ENCODE data around the gene KCNH8.

Gene KCNH8

DNA sequence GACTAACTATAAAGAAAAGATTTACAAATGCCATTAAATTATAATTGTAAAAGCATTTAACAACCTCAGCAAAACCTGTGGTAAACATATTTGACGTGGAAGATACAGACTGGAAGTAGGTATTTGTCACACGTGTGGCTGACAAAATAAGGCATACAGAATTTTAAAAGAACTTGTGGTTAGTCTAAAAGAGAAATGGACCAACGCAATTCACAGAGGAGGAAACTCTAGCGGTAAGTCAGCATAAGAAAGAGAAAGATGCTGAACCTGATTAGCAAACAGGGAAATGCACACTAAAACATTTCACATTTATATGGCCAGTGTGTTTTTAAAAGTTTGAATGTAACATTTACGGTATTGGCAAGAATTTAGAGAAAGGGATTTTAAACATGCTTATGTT is 35.3 kb downstream of the KCNH8 start:
- WGBS = 78% methylated on average over 5 of the region's 5 CpGs

DNA sequence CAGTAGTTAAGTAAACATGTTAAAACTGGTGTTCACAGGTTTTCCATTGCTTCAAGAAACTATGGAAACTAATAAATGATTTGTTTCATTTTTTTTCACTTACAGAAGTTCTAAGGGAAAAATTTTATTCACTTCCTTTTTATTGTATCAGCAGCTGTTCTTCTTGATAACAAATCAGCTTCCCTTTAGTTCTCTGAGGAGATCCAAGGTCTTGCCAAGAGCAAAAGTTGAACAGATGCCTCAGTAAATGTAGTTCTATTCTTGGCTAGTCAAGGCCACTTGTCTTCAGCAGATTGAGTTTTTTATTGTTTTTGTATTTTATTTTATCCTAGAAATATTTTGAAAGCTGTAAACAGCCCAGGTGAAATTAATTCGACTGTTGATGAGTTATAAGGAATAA is 41.8 kb downstream of the KCNH8 start:
- H3K4me3 ChIP-seq (ENCODE audit: low read length) = no peak overlapping the region
- H3K4me1 ChIP-seq (ENCODE audit: insufficient read depth, low read length) = no peaks in the 10 kb centered on the region; the same call in 1 of the 2 replicates
- H3K9ac ChIP-seq (ENCODE audit: low read depth, low read length) = no peak overlapping the region
- WGBS = 90% methylated on average over 1 of the region's 1 CpG
- no peaks in the 10 kb centered on the region for H3K27me3 ChIP-seq (ENCODE audit: insufficient read depth, low read length)
- H3K36me3 ChIP-seq (ENCODE audit: insufficient read depth, low read length) = no peaks in the 10 kb centered on the region
- H3K27ac ChIP-seq (ENCODE audit: low read depth, low read length) = no peak overlapping the region
- no peaks in the 10 kb centered on the region for H3K9me3 ChIP-seq (ENCODE audit: insufficient read depth, low read depth, low read length)

More for the DNA sequence above, 35.3 kb downstream of the KCNH8 start:
- Histone ChIP-seq H3K9ac (ENCODE audit: low read depth, low read length) (no peak overlapping the region), H3K4me3 (ENCODE audit: low read length) (no peak overlapping the region), H3K27me3 (ENCODE audit: insufficient read depth, low read length) (no peaks in the 10 kb centered on the region), H3K36me3 (ENCODE audit: insufficient read depth, low read length) (no peaks in the 10 kb centered on the region), H3K27ac (ENCODE audit: low read depth, low read length) (no peak overlapping the region), H3K4me1 (ENCODE audit: insufficient read depth, low read length) (peaks cover 5% of the 10 kb centered on the region), H3K9me3 (ENCODE audit: insufficient read depth, low read depth, low read length) (no peaks in the 10 kb centered on the region)

DNA sequence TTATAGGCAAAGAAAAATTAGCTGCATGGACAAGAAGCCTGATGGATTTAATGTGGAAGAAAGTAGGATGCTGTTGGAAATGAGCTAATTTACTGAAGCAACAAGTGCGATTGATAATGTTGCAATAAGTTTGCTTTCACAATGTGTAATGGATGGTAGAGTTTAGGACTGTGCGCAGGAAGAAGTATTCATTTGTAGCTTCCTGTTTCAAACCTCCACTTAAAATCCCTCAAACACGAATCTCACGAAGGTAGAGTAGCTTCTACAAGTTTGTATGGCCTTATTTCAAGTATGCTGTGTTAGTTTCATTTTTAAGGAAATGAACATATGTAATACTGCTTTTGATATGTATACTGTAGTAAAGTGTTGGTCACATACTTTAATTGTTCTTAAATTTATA is 42.3 kb downstream of the KCNH8 start:
- Histone ChIP-seq H3K4me3 (ENCODE audit: low read length) (no peak overlapping the region), H3K36me3 (ENCODE audit: insufficient read depth, low read length) (no peaks in the 10 kb centered on the region), H3K27me3 (ENCODE audit: insufficient read depth, low read length) (no peaks in the 10 kb centered on the region), H3K4me1 (ENCODE audit: insufficient read depth, low read length) (no peaks in the 10 kb centered on the region; the same call in 1 of the 2 replicates), H3K27ac (ENCODE audit: low read depth, low read length) (no peak overlapping the region), H3K9ac (ENCODE audit: low read depth, low read length) (no peak overlapping the region), H3K9me3 (ENCODE audit: insufficient read depth, low read depth, low read length) (no peaks in the 10 kb centered on the region)
- 98% methylated on average over 1 of the region's 4 CpGs for WGBS

DNA sequence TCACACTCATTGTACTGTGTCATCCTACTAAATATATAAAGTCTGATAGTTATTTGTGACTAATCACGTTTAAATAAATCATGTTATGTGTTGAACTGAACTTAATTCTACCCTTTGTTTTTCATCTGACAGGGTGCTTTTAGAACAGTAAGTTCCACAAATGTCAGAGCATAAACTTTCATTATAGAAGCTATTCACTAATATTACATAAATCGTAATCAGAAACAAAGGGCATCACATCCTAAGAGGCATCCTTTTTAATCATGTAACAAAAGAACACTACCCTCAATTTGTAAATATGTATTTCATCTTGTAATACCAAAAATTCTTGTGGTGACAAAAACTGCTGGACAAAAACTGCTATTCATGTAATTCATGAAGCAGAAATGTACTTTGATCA is 50.8 kb downstream of the KCNH8 start:
- Histone ChIP-seq H3K4me1 (ENCODE audit: insufficient read depth, low read length) (no peaks in the 10 kb centered on the region), H3K4me3 (ENCODE audit: low read length) (no peak overlapping the region), H3K36me3 (ENCODE audit: insufficient read depth, low read length) (no peaks in the 10 kb centered on the region), H3K27ac (ENCODE audit: low read depth, low read length) (no peak overlapping the region), H3K9ac (ENCODE audit: low read depth, low read length) (no peak overlapping the region), H3K27me3 (ENCODE audit: insufficient read depth, low read length) (no peaks in the 10 kb centered on the region), H3K9me3 (ENCODE audit: insufficient read depth, low read depth, low read length) (no peaks in the 10 kb centered on the region)
- 88% methylated on average over 1 of the region's 2 CpGs for WGBS

DNA sequence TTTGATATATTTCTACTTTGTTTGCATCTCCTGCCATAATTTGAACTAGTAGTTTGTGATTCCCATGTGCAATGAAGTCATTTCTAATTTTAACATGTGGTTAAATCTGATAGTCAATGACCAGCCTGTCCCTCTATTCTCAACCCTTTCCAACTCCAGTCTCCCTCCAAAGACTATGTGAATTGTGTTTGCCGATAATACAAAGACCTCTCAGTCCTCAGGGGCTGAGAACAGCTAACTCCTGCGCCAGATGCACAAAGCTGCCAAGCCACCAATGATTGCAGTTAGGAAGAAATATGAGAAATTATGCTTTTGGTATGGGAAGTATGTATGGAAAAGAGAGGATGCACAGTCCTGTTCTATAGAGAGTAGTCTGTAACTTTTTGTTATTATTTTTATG is 54.0 kb downstream of the KCNH8 start:
- WGBS = 98% methylated on average over 2 of the region's 2 CpGs
- Histone ChIP-seq H3K4me3 (ENCODE audit: low read length) (no peak overlapping the region), H3K4me1 (ENCODE audit: insufficient read depth, low read length) (no peaks in the 10 kb centered on the region), H3K9me3 (ENCODE audit: insufficient read depth, low read depth, low read length) (no peaks in the 10 kb centered on the region), H3K27ac (ENCODE audit: low read depth, low read length) (no peak overlapping the region), H3K27me3 (ENCODE audit: insufficient read depth, low read length) (no peaks in the 10 kb centered on the region), H3K9ac (ENCODE audit: low read depth, low read length) (no peak overlapping the region), H3K36me3 (ENCODE audit: insufficient read depth, low read length) (no peaks in the 10 kb centered on the region)

DNA sequence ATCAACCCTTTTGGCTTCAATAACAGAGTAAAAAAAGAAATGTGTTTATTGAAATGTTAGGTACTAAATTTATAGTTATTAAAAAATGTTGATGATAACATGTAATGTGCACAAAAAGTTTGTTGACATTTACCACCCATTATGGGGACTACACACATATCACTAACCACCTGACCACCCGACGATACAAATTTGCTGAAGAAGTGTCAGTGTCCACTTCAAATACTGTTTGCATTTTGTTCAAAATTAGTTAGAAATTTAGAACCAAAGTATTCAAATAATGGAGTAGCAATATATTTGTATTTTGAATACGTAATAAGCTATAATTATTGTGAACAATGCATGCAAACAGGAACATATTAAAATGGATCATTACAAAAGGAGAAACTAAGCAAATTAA is 54.4 kb downstream of the KCNH8 start:
- Histone ChIP-seq H3K9ac (ENCODE audit: low read depth, low read length) (no peak overlapping the region), H3K27ac (ENCODE audit: low read depth, low read length) (no peak overlapping the region), H3K36me3 (ENCODE audit: insufficient read depth, low read length) (no peaks in the 10 kb centered on the region), H3K27me3 (ENCODE audit: insufficient read depth, low read length) (no peaks in the 10 kb centered on the region), H3K4me3 (ENCODE audit: low read length) (no peak overlapping the region), H3K4me1 (ENCODE audit: insufficient read depth, low read length) (no peaks in the 10 kb centered on the region), H3K9me3 (ENCODE audit: insufficient read depth, low read depth, low read length) (no peaks in the 10 kb centered on the region)
- WGBS = no CpG with 5 or more reads among the region's 3 CpGs

DNA sequence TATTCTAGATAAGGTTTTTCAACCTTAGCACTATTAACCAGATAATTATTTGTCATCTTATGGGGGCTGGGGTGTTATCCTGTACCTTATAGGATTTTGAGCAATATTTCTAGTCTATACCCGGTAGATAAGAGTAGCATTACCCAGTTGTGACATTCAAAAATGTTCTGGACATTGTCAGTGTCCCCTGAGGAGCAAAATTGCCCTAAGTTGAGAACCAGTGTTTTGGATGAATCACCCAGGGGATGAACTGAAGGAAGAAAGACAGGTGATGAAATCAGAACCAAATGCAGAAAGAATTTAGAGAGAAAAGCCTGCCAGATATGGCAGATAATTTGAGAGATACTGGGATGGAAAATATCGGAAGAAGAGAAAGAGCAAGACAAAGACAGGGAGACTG is 58.2 kb downstream of the KCNH8 start:
- Histone ChIP-seq H3K4me1 (ENCODE audit: insufficient read depth, low read length) (no peaks in the 10 kb centered on the region), H3K4me3 (ENCODE audit: low read length) (no peak overlapping the region), H3K36me3 (ENCODE audit: insufficient read depth, low read length) (no peaks in the 10 kb centered on the region), H3K9ac (ENCODE audit: low read depth, low read length) (no peak overlapping the region), H3K27ac (ENCODE audit: low read depth, low read length) (no peak overlapping the region), H3K9me3 (ENCODE audit: insufficient read depth, low read depth, low read length) (no peaks in the 10 kb centered on the region), H3K27me3 (ENCODE audit: insufficient read depth, low read length) (no peaks in the 10 kb centered on the region)
- WGBS = 98% methylated on average over 2 of the region's 2 CpGs

DNA sequence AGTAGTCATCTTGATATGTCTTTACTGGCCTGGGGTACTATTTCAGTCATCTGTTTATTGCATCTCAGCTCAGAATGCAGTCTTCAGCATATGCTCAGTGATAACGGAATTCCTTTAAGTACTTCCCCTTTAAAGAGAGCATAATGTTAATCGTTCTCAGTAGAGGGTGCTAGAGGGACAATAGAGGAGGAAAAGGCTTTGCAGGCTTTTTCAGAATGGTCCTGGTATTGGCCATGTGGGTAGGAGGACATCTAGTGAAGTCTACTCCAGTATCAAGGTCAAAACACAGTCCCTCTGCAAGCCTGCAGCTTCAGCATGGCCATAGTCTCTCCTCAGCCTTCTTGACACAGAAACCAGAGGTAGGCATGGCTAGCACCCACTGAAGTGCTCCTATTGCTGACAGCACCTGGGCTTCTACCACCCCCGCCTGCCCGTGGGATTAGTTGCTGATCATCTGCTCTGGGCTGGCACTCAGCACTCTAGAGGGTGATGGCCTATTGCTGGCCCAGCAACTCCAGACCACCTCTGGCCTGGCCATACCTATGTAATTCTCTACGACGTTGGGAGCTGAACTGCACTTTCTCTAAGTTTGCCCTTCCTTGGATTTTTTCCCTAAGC is 65.4 kb downstream of the KCNH8 start:
- Histone ChIP-seq H3K9me3 (ENCODE audit: insufficient read depth, low read depth, low read length) (no peaks in the 10 kb centered on the region), H3K4me1 (ENCODE audit: insufficient read depth, low read length) (no peaks in the 10 kb centered on the region), H3K4me3 (ENCODE audit: low read length) (no peak overlapping the region), H3K27ac (ENCODE audit: low read depth, low read length) (no peak overlapping the region), H3K27me3 (ENCODE audit: insufficient read depth, low read length) (no peaks in the 10 kb centered on the region), H3K9ac (ENCODE audit: low read depth, low read length) (no peak overlapping the region), H3K36me3 (ENCODE audit: insufficient read depth, low read length) (no peaks in the 10 kb centered on the region)
- 74% methylated on average over 6 of the region's 6 CpGs for WGBS

GRCh38 chr3:19215427-19215826 is 67.1 kb downstream of the KCNH8 start:
- 94% methylated on average over 2 of the region's 2 CpGs for WGBS
- H3K9ac ChIP-seq (ENCODE audit: low read depth, low read length) = no peak overlapping the region

GRCh38 chr3:19216669-19217337 is 68.5 kb downstream of the KCNH8 start:
- 93% methylated on average over 6 of the region's 6 CpGs for WGBS

More at GRCh38 chr3:19215427-19215826, 67.1 kb downstream of the KCNH8 start:
- no peaks in the 10 kb centered on the region for H3K36me3 ChIP-seq (ENCODE audit: insufficient read depth, low read length)
- peaks cover 2% of the 10 kb centered on the region; the same call in 1 of the 2 replicates for H3K4me1 ChIP-seq (ENCODE audit: insufficient read depth, low read length)
- H3K4me3 ChIP-seq (ENCODE audit: low read length) = no peak overlapping the region
- no peaks in the 10 kb centered on the region for H3K27me3 ChIP-seq (ENCODE audit: insufficient read depth, low read length)
- H3K27ac ChIP-seq (ENCODE audit: low read depth, low read length) = no peak overlapping the region
- H3K9me3 ChIP-seq (ENCODE audit: insufficient read depth, low read depth, low read length) = no peaks in the 10 kb centered on the region

DNA sequence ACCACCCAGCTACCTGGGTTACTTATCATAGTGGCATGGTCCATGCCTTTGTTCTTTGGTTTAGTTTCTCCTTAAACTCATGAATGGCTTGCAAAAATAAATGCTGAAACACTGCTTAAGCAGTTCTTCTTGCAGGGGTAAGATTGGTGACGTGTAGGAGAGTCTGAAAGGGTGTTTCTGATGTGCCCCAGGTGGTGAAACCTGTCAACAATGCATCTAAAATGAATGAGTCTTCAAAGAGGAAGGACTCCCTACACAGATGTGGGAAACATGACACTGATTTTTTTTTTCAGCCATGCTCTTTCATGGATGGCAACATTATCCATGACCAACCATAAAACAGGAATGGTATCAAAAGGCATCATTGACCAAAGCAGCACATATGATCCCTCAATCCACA is 72.0 kb downstream of the KCNH8 start:
- no peak overlapping the region for H3K4me3 ChIP-seq (ENCODE audit: low read length)
- no peaks in the 10 kb centered on the region for H3K27me3 ChIP-seq (ENCODE audit: insufficient read depth, low read length)
- H3K27ac ChIP-seq (ENCODE audit: low read depth, low read length) = no peak overlapping the region
- H3K36me3 ChIP-seq (ENCODE audit: insufficient read depth, low read length) = no peaks in the 10 kb centered on the region
- H3K9me3 ChIP-seq (ENCODE audit: insufficient read depth, low read depth, low read length) = no peaks in the 10 kb centered on the region
- 87% methylated on average over 1 of the region's 1 CpG for WGBS
- H3K9ac ChIP-seq (ENCODE audit: low read depth, low read length) = no peak overlapping the region
- peaks cover 16% of the 10 kb centered on the region; the same call in 1 of the 2 replicates for H3K4me1 ChIP-seq (ENCODE audit: insufficient read depth, low read length)

More at GRCh38 chr3:19216669-19217337, 68.5 kb downstream of the KCNH8 start:
- H3K4me1 ChIP-seq (ENCODE audit: insufficient read depth, low read length) = peaks cover 14% of the 10 kb centered on the region; the same call in 1 of the 2 replicates
- no peaks in the 10 kb centered on the region for H3K9me3 ChIP-seq (ENCODE audit: insufficient read depth, low read depth, low read length)
- H3K27me3 ChIP-seq (ENCODE audit: insufficient read depth, low read length) = no peaks in the 10 kb centered on the region
- no peaks in the 10 kb centered on the region for H3K36me3 ChIP-seq (ENCODE audit: insufficient read depth, low read length)
- no peak overlapping the region for H3K4me3 ChIP-seq (ENCODE audit: low read length)
- H3K9ac ChIP-seq (ENCODE audit: low read depth, low read length) = no peak overlapping the region
- no peak overlapping the region for H3K27ac ChIP-seq (ENCODE audit: low read depth, low read length)
